DND-41 (cell line): Measurements from ENCODE around the gene XYLT1.

Experiments
- ATAC-seq: fragments of 200-7000 bp; cut with Tn5 transposase; 3 replicates; pipeline ENCODE4 v1.9.1; 2021; ENCODE audit warnings: low read depth; ENCODE audit not compliant: insufficient read depth
- DNase-seq: peaks from one replicate; pipeline ENCODE4 v3.0.0-alpha.2; 2020
- H2AFZ ChIP-seq: 2 replicates; pipeline ENCODE4 v1.6.0; 2012; ENCODE audit warnings: low read depth, low read length
- H3K27ac ChIP-seq: 2 replicates; pipeline ENCODE4 v1.5.1; 2012; ENCODE audit warnings: low read length, inconsistent platforms
- H3K27me3 ChIP-seq: fragments of 200-600 bp; sonication (generic); 2 replicates; pipeline ENCODE4 v1.6.0; 2012; ENCODE audit warnings: low read length, mild to moderate bottlenecking, inconsistent platforms; ENCODE audit not compliant: insufficient read depth, poor library complexity
- H3K36me3 ChIP-seq: 2 replicates; pipeline ENCODE4 v1.5.1; 2012; ENCODE audit warnings: low read length, inconsistent platforms; ENCODE audit not compliant: insufficient read depth
- H3K4me1 ChIP-seq: 2 replicates; pipeline ENCODE4 v1.5.1; 2012; ENCODE audit warnings: mild to moderate bottlenecking, low read length; ENCODE audit not compliant: insufficient read depth
- H3K4me2 ChIP-seq: 2 replicates; pipeline ENCODE4 v1.6.0; 2012; ENCODE audit warnings: mild to moderate bottlenecking, moderate library complexity, low read length, inconsistent platforms; ENCODE audit not compliant: insufficient read depth
- H3K4me3 ChIP-seq, 2 experiments: fragments of 200-600 bp in 1 of 2; shearing (Covaris generic) in 1 of 2; 2 replicates each; pipeline ENCODE4 v1.5.1; 2012 to 2016; ENCODE audit warnings: inconsistent platforms in 2 of 2, low read length in 2 of 2, mild to moderate bottlenecking in 2 of 2, low read depth in 1 of 2, moderate library complexity in 1 of 2
- H3K79me2 ChIP-seq: 2 replicates; pipeline ENCODE4 v1.6.0; 2012; ENCODE audit warnings: low read length, inconsistent platforms; ENCODE audit not compliant: insufficient read depth
- H3K9ac ChIP-seq: 2 replicates; pipeline ENCODE4 v1.6.0; 2012; ENCODE audit warnings: low read depth, mild to moderate bottlenecking, inconsistent platforms, low read length, moderate library complexity
- H3K9me3 ChIP-seq: 2 replicates; pipeline ENCODE4 v1.5.1; 2012; ENCODE audit warnings: low read length, moderate library complexity, mild to moderate bottlenecking, inconsistent platforms; ENCODE audit not compliant: insufficient read depth, severe bottlenecking
- H4K20me1 ChIP-seq: 2 replicates; pipeline ENCODE4 v1.6.0; 2012; ENCODE audit warnings: low read length; ENCODE audit not compliant: insufficient read depth
- CTCF ChIP-seq: IDR thresholded peaks from 2 replicates; pipeline ENCODE4 v1.5.1; 2012; ENCODE audit warnings: borderline replicate concordance, low read length, moderate library complexity, mild to moderate bottlenecking; ENCODE audit not compliant: poor library complexity, severe bottlenecking; ENCODE audit errors: extremely low read depth
- EZH2 ChIP-seq: IDR thresholded peaks from 3 replicates; pipeline ENCODE4 v1.6.1; 2012; ENCODE audit warnings: borderline replicate concordance, low read depth, mild to moderate bottlenecking, moderate library complexity, low read length, inconsistent platforms; ENCODE audit not compliant: severe bottlenecking

The XYLT1 gene

GRCh38 chr16:17067882-17068281, 402.9 kb downstream of the XYLT1 start:
- Histone ChIP-seq H4K20me1 (no peaks in the 10 kb centered on the region), H3K27ac (no peak overlapping the region), H3K79me2 (no peaks in the 10 kb centered on the region), H2AFZ (no peak overlapping the region), H3K27me3 (no peaks in the 10 kb centered on the region), H3K36me3 (no peaks in the 10 kb centered on the region), H3K9me3 (no peaks in the 10 kb centered on the region), H3K9ac (no peak overlapping the region), H3K4me1 (no peaks in the 10 kb centered on the region), H3K4me3 (no peak overlapping the region), H3K4me2 (no peak overlapping the region)
- no peak for DNase-seq
- no peak for TF ChIP-seq CTCF
- no peak for TF ChIP-seq EZH2
- ATAC-seq, result no peak

DNA sequence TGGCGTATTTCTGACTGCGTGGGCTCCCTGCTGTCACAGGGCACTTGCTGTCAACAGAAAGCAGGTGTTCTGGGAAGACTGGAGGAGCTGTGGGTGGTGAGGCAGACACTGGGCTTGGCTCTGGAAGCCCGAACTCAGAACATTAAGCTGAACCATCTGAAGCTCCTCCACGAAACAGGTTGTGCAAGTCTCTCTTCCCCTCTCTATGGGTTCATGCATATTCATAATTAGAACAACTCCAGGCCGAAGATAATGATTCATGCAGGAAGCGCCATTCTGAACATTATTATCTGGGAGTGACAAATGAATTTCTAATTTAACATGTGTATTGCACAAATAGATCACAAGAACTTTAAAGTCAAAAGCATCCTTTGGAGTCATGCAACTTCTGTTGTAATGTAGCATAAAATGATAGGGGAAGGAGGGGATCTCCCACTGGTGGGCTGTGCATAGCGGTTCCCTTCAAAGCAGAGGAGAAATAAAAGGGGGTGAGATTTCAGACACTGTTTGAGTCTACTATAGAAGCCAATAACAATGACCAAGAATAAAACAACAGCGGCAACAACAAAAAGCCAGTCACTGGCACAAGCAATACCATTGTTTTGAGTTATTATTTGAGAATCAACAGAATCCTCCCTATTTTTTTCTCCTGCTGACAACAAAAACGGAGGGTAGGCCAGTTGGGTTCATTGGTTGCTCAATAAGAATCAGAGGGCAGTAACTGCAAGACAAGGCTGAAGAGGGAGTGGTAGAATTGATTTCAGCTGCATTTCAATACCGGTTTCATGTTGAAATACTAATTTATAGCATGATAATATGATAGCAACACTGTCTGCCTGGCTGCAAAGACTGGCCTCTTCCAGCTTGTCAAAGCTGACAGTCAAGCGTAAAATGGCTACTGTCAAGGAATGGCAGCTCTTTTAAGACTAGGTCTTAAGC, 407.3 kb downstream of the XYLT1 start:
- Histone ChIP-seq H3K9me3 (no peaks in the 10 kb centered on the region), H3K36me3 (no peaks in the 10 kb centered on the region), H2AFZ (no peak overlapping the region), H3K4me2 (no peak overlapping the region), H3K9ac (no peak overlapping the region), H3K4me3 (no peak overlapping the region), H3K79me2 (no peaks in the 10 kb centered on the region), H3K27ac (no peak overlapping the region), H4K20me1 (no peaks in the 10 kb centered on the region), H3K4me1 (no peaks in the 10 kb centered on the region), H3K27me3 (no peaks in the 10 kb centered on the region)
- ATAC-seq (no peak), DNase-seq (no peak)
- no peak for TF ChIP-seq CTCF

DNA sequence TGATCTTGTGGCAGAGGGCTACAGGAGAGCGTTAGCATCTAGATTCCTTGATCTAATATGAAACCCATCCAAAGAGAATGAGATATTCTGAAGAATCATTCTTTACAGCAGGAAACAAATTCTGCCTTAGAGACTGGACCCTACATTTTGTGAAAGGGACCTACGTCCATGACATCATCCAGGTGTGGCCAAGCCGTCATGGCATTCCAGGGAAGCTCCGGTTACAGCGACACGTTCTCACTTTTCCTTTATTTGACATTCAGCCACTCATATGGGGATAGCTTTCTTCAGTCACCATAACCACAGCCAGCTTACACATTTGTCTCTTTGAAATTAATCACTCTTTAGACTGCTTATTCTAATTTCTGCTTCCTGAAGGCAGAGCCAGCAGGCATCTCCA, 408.1 kb downstream of the XYLT1 start:
- no peak overlapping the region for H2AFZ ChIP-seq
- DNase-seq, result no peak

More for the DNA sequence above, 408.1 kb downstream of the XYLT1 start:
- Histone ChIP-seq H3K4me2 (no peak overlapping the region), H4K20me1 (no peaks in the 10 kb centered on the region), H3K9me3 (no peaks in the 10 kb centered on the region), H3K36me3 (no peaks in the 10 kb centered on the region), H3K9ac (no peak overlapping the region), H3K4me1 (no peaks in the 10 kb centered on the region), H3K79me2 (no peaks in the 10 kb centered on the region), H3K4me3 (no peak overlapping the region), H3K27me3 (no peaks in the 10 kb centered on the region), H3K27ac (no peak overlapping the region)
- no peak for ATAC-seq
- no peak for TF ChIP-seq EZH2
- no peak for TF ChIP-seq CTCF
